HL-60 (cell line): Measurements from ENCODE around the gene SAPCD2.

Source experiments
- DNase-seq, 2 experiments: peaks; one replicate each; pipeline ENCODE4 v3.0.0-alpha.2; 2010 to 2020; ENCODE audit warnings: low read depth in 1 of 2, low spot score in 1 of 2
- H3K27ac ChIP-seq: fragments of 250-450 bp; sonication (Bioruptor Pico); replicated peaks from 2 replicates; pipeline ENCODE4 v1.5.1; 2020; ENCODE audit warnings: mild to moderate bottlenecking, moderate library complexity
- H3K27me3 ChIP-seq: fragments of 250-450 bp; sonication (Bioruptor Pico); 2 replicates; pipeline ENCODE4 v1.5.1; 2021; ENCODE audit warnings: mild to moderate bottlenecking, moderate library complexity; ENCODE audit not compliant: insufficient read depth, poor library complexity, severe bottlenecking
- H3K4me3 ChIP-seq: replicated peaks from 2 replicates; pipeline ENCODE4 v1.5.1; 2011; ENCODE audit warnings: mild to moderate bottlenecking, control low read depth, low read length; ENCODE audit not compliant: insufficient read depth
- GABPA ChIP-seq: IDR thresholded peaks from 2 replicates; pipeline ENCODE4 v1.6.1; 2012; ENCODE audit warnings: low read depth
- POLR2AphosphoS5 ChIP-seq: IDR thresholded peaks from 2 replicates; pipeline ENCODE4 v1.6.1; 2012; ENCODE audit warnings: low read depth
- REST ChIP-seq: IDR thresholded peaks from 2 replicates; pipeline ENCODE4 v1.6.1; 2012; ENCODE audit warnings: low read depth; ENCODE audit not compliant: insufficient replicate concordance
- SPI1 ChIP-seq: IDR thresholded peaks from 2 replicates; pipeline ENCODE4 v1.6.1; 2012; ENCODE audit warnings: low read depth, mild to moderate bottlenecking, borderline replicate concordance
- TF ChIP-seq, protein P1 (sequence below): IDR thresholded peaks from one replicate; pipeline ENCODE4 v1.5.1; 2011; ENCODE audit warnings: low read length, control low read depth, inconsistent platforms; ENCODE audit not compliant: insufficient read depth

Gene SAPCD2

DNA sequence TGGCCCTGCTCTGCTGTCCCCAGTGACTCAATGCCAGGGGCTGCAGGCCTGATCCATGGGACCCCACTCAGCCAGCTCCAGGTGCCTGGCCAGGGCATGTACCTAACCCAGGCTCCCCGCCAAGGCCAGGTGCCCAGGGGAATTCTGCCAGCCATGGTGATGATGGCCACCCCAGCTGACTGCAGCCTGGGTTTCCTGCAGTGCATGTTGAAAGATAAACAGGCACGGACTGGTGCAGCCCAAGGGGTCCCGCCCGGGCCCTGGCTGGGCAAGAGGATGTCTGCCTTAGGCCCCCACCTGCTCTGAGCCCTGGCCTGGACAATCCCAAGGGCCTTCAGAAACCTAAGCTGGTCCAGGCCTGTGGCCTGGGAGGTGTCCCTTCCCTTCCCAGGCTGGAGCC lies 43.5 kb downstream of the SAPCD2 start:
- no peak for DNase-seq
- TF ChIP-seq SPI1 = no peak
- no peak for TF ChIP-seq GABPA
- TF ChIP-seq, protein P1, sequence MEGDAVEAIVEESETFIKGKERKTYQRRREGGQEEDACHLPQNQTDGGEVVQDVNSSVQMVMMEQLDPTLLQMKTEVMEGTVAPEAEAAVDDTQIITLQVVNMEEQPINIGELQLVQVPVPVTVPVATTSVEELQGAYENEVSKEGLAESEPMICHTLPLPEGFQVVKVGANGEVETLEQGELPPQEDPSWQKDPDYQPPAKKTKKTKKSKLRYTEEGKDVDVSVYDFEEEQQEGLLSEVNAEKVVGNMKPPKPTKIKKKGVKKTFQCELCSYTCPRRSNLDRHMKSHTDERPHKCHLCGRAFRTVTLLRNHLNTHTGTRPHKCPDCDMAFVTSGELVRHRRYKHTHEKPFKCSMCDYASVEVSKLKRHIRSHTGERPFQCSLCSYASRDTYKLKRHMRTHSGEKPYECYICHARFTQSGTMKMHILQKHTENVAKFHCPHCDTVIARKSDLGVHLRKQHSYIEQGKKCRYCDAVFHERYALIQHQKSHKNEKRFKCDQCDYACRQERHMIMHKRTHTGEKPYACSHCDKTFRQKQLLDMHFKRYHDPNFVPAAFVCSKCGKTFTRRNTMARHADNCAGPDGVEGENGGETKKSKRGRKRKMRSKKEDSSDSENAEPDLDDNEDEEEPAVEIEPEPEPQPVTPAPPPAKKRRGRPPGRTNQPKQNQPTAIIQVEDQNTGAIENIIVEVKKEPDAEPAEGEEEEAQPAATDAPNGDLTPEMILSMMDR = no peak
- TF ChIP-seq REST = no peak
- TF ChIP-seq POLR2AphosphoS5 = no peak
- H3K27me3 ChIP-seq = no peaks in the 10 kb centered on the region
- H3K27ac ChIP-seq = no peak overlapping the region
- no peak overlapping the region for H3K4me3 ChIP-seq

DNA sequence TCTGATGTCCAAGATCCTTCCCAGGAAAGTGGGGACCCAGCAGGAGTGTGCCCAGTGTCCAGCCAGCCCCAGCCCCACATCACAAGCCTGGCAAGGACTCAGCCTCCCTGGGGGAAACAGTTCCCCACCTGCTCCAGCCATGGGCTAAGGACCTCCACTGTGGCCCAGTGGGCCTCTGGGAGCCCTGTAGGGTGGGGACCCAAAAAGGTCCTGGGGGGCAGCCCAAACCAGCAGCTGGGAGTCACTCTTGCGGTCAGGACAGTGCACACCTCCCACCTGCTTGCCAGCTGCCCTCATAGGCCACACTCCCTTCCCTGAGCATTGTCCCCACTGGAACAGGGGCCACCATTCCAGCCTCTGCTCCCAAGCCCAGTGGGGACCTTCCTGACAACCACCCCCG lies 44.0 kb downstream of the SAPCD2 start:
- no peak overlapping the region for H3K27ac ChIP-seq
- no peak overlapping the region for H3K4me3 ChIP-seq
- TF ChIP-seq REST (no peak), POLR2AphosphoS5 (no peak), SPI1 (no peak), GABPA (no peak)
- TF ChIP-seq, protein P1 = no peak
- no peak for DNase-seq
- H3K27me3 ChIP-seq = no peaks in the 10 kb centered on the region

DNA sequence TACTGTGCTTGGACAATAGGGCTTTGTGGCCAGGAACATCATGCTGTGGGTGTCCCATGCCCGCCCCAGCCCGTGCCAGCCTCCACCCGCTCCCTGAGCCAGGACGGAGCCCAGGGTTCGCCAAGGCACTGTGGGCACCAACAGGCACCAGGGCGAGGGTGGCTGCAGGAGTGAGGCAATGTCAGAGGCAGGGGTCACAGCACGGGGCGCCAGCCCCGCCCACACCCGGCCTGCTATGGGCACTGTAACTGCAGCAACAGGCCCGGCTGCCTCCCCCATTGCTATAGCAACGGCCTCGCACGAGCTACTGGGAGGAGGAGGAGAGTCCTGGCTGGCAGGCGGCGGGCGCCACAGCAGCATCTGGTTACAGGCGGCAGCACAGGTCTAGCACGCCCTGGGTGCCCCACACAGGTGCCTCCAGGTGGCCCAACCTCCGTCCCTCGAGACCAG lies 44.8 kb downstream of the SAPCD2 start:
- Histone ChIP-seq H3K27me3 (no peaks in the 10 kb centered on the region), H3K27ac (no peak overlapping the region), H3K4me3 (no peak overlapping the region)
- DNase-seq = no peak
- TF ChIP-seq POLR2AphosphoS5 (no peak), SPI1 (no peak), GABPA (no peak), REST (no peak)
- TF ChIP-seq, protein P1 = no peak
